HG02938 (cell line): Measurements from ENCODE around the gene TMEM45A.

ENCODE experiments used
- ATAC-seq: cut with Tn5 transposase; IDR thresholded peaks from one replicate; pipeline ENCODE4 v1.9.1; 2021; ENCODE audit warnings: mild to moderate bottlenecking, moderate library complexity; ENCODE audit not compliant: unreplicated experiment

The TMEM45A gene

DNA sequence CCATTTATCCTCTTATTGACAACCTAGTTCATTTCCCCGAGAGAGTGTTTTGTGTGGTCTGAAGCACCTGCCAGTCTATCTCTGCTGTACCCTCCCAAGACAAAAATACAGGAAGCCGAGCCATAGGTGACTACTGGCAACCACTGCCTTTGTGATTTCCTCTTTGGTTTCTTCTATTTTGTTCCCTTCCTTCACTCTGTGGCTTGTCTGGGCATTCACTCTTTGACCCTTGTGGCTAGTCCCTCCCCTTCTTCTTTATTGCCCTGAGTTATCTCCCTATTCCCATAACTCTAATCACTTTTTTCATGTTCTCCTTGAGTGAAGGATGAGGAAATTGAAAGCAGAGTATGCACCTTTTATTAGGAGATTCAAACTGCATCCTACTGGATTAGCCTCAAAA, 116.9 kb downstream of the TMEM45A start, which contains the start of gene ADGRG7:
ADGRG7 (plus strand) TSS at position 297 of the 400 bp plus-strand sequence. CDS start 256 bp downstream, outside the sequence.
- ATAC-seq, result no peak

DNA sequence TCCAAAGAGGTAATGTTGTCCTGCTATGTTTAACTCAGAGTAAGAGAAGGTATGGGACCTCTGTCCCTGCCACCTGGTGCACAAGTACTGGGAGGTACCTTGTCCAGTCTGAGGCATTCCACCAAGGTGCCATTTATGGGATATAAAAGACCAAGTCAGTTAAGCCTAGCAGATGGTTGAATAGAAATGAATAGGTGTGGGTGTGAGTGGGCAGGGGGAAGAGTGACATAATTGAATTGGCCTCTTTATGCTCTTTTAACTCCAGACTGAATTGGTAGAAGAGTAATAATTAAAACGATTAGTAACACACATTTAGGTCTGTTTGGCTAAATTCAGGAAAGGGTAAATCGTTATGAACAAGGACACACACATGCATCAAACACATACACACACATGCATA, 117.5 kb downstream of the TMEM45A start:
- ATAC-seq, result no peak

DNA sequence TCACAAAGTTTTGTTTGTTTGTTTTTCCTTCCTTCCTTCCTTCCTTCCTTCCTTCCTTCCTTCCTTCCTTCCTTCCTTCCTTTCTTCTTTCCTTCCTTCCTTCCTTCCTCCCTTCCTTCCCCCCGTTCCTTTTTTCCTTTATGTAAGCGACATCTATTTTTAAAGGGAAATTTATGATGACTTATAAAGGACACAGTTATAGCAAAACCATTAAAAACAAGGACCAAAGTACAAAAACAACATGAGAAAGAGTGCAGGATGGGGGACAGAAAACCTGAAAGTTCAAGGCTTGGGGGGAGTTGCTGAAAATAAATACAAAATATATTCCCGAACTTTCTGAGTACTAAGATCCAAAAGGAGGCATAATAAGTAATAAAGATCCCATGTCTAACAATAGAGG, 118.8 kb downstream of the TMEM45A start:
- no peak for ATAC-seq

DNA sequence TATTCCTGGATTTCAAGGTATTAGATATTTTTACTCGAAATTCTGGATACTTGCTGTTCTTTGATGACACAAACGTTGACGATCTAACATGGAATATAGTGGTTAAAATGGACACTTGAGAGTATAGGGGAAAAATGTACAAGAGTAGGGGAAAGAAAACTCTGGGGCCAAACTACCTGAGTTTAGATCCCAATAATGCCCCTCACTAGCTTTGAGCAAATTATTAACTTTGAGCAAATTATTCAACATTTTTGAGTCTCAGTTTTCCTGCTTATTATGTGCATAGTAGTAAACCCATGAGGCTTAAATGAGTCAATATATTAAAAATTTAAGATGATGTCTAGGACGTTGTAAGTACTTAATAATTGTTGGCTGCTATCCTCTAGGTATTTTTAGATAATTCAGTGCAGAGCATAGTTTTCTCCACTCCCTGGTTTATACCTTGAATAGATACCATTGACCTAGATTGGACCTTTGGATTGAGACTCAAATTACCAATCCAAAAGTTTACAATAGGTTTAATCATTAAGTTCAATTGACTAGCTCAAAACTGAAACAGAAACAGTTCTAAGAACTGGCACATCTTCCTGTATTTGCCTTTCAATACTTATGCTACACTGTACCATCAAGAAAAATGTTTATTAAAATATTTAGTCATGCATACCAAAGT, 121.4 kb downstream of the TMEM45A start:
- peak; percentile 68 for ATAC-seq

DNA sequence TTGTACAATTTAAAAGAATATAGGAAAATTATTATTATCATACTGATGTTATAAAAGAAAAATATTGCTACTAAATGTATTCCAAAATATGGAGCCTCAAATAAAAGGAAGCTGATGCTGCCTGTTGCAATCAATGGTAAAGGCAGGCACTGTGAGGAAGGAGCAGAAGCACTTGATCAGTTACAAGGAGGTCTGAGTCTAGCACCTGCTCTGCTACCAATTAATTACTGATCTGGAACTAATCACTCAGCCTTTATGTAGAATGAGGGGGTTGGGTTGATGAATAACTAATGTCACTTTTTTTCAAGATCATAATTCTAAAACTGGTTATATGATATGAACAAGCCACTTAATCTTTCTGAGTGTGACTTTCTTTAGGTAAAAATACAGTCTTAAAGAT, 122.5 kb downstream of the TMEM45A start:
- peak; percentile 79 for ATAC-seq

DNA sequence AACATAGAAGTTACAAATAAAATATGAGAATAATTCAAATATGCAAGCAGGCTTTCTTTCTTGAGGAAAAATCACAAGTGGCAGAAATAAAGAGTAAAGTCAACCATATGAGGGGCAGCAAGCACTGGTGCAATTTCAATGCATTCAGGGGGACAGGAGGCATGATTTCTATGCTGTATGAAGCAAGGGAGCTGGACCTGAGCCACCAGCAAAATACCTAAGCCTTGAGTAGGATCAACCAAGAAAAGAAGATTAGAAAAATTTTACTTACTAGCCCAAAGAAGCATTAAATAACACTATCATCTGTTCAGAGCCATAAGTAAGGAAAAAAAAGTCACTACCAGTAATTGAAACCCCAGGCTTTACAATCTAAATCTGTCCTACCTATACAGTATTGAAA, 123.3 kb downstream of the TMEM45A start:
- no peak for ATAC-seq

DNA sequence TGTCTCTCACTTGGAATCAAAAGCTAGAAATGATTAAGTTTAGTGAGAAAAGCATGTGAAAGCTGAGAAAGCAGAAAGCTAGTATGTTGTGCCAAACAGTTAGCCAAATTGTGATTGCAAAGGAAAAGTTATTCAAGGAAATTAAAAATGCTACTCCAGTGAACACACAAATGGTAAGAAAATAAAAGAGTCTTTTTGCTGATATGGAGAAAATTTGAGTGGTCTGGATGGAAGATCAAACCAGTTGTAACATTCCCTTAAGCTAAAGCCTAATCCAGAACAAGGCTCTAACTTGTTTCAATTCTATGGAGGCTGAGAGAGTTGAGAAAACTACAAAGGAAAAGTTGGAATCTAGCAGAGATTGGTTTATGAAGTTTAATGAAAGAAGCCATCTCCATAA, 128.8 kb downstream of the TMEM45A start:
- ATAC-seq, result no peak
